NCI-H2029 treated with DMSO at 0.1 percent for 48 hours (cell line): ENCODE data around the gene GJB6.

Experiments used
- DNase-seq: peaks from one replicate; lab custom pipeline; 2025; lab: John Stamatoyannopoulos, UW

Gene GJB6

GRCh38 chr13:20185366-20186056 is 46.6 kb downstream of the GJB6 start:
- DNase-seq: no peak

GRCh38 chr13:20182231-20182846 is 49.8 kb downstream of the GJB6 start:
- peak; percentile 4 for DNase-seq

GRCh38 chr13:20181188-20181587 is 50.9 kb downstream of the GJB6 start:
- no peak for DNase-seq

- no peak for DNase-seq
Measured at GRCh38 chr13:20178156-20178555, 54.0 kb downstream of the GJB6 start.

GRCh38 chr13:20177049-20177831 is 54.9 kb downstream of the GJB6 start:
- no peak for DNase-seq

- DNase-seq: peak; percentile 27
Measured at GRCh38 chr13:20175907-20176652, 56.0 kb downstream of the GJB6 start.

- DNase-seq: no peak
Measured at GRCh38 chr13:20175406-20175794, 56.7 kb downstream of the GJB6 start.

- DNase-seq: peak; percentile 2
Measured at GRCh38 chr13:20174656-20175405, 57.3 kb downstream of the GJB6 start.

GRCh38 chr13:20173116-20173746 is 58.9 kb downstream of the GJB6 start:
- no peak for DNase-seq
